GM10266 (cell line): Measurements from ENCODE around the gene SIGLEC15.

Source experiments
- DNase-seq: peaks from one replicate; pipeline ENCODE4 v3.0.0; 2012; ENCODE audit errors: extremely low spot score
- CTCF ChIP-seq: IDR thresholded peaks from 2 replicates; pipeline ENCODE4 v1.5.1; 2012; ENCODE audit warnings: mild to moderate bottlenecking, low read depth; ENCODE audit not compliant: control insufficient read depth, insufficient read depth; ENCODE audit errors: missing control alignments

SIGLEC15 gene

GRCh38 chr18:45785134-45785533 is 40.3 kb upstream of the SIGLEC15 start:
- TF ChIP-seq CTCF = no peak
- no peak for DNase-seq

- TF ChIP-seq CTCF = no peak
- DNase-seq = no peak
Measured at GRCh38 chr18:45786941-45787340, 38.5 kb upstream of the SIGLEC15 start.

GRCh38 chr18:45787346-45787745 is 38.1 kb upstream of the SIGLEC15 start:
- no peak for DNase-seq
- TF ChIP-seq CTCF = no peak

GRCh38 chr18:45788861-45789260 is 36.6 kb upstream of the SIGLEC15 start:
- TF ChIP-seq CTCF = no peak
- no peak for DNase-seq

- DNase-seq = no peak
- no peak for TF ChIP-seq CTCF
Measured at GRCh38 chr18:45792506-45793263, 32.8 kb upstream of the SIGLEC15 start.

GRCh38 chr18:45793264-45793965 is 32.1 kb upstream of the SIGLEC15 start:
- DNase-seq = no peak
- TF ChIP-seq CTCF = no peak

- no peak for TF ChIP-seq CTCF
- DNase-seq = no peak
Measured at GRCh38 chr18:45801416-45802004, 24.0 kb upstream of the SIGLEC15 start.
